GM06990 (cell line): ENCODE results near the gene EVA1B.

Experiments used
- DNase-seq: peaks from one replicate; pipeline ENCODE4 v3.0.0-alpha.2; 2011; ENCODE audit not compliant: insufficient read length; ENCODE audit errors: extremely low read depth
- H3K27me3 ChIP-seq: replicated peaks from 2 replicates; pipeline ENCODE4 v1.6.0; 2011; ENCODE audit warnings: low read length; ENCODE audit not compliant: control insufficient read depth, insufficient read depth
- H3K36me3 ChIP-seq: 2 replicates; pipeline ENCODE4 v1.5.1; 2011; ENCODE audit warnings: low read length; ENCODE audit not compliant: control insufficient read depth, insufficient read depth
- H3K4me3 ChIP-seq: replicated peaks from 2 replicates; pipeline ENCODE4 v1.5.1; 2011; ENCODE audit warnings: low read depth, mild to moderate bottlenecking, control low read depth, low read length
- CTCF ChIP-seq: IDR thresholded peaks from 2 replicates; pipeline ENCODE4 v1.5.1; 2011; ENCODE audit warnings: low read length, control low read depth, mild to moderate bottlenecking, inconsistent platforms; ENCODE audit not compliant: insufficient read depth, poor library complexity, severe bottlenecking

EVA1B gene

GRCh38 chr1:36350659-36351226 lies 27.3 kb upstream of the EVA1B start:
- DNase-seq = no peak
- Histone ChIP-seq H3K4me3 (no peak overlapping the region), H3K36me3 (peaks cover 49% of the 10 kb centered on the region), H3K27me3 (no peaks in the 10 kb centered on the region)
- TF ChIP-seq CTCF = no peak

GRCh38 chr1:36349839-36350238 lies 26.4 kb upstream of the EVA1B start:
- H3K36me3 ChIP-seq = peaks cover 47% of the 10 kb centered on the region
- TF ChIP-seq CTCF = no peak

GRCh38 chr1:36349241-36349671 lies 25.8 kb upstream of the EVA1B start:
- H3K27me3 ChIP-seq = no peaks in the 10 kb centered on the region
- peaks cover 43% of the 10 kb centered on the region for H3K36me3 ChIP-seq
- TF ChIP-seq CTCF = no peak
- peak; percentile 71 for DNase-seq
- no peak overlapping the region for H3K4me3 ChIP-seq

More at GRCh38 chr1:36349839-36350238, 26.4 kb upstream of the EVA1B start:
- Histone ChIP-seq H3K4me3 (no peak overlapping the region), H3K27me3 (no peaks in the 10 kb centered on the region)
- DNase-seq = no peak

GRCh38 chr1:36346741-36347370 lies 23.4 kb upstream of the EVA1B start:
- no peak for DNase-seq
- no peak overlapping the region for H3K4me3 ChIP-seq
- no peaks in the 10 kb centered on the region for H3K27me3 ChIP-seq
- H3K36me3 ChIP-seq = peaks cover 41% of the 10 kb centered on the region
- no peak for TF ChIP-seq CTCF

GRCh38 chr1:36345353-36345752 lies 21.9 kb upstream of the EVA1B start:
- no peaks in the 10 kb centered on the region for H3K27me3 ChIP-seq
- peaks cover 39% of the 10 kb centered on the region for H3K36me3 ChIP-seq
- DNase-seq = no peak
- no peak for TF ChIP-seq CTCF
- no peak overlapping the region for H3K4me3 ChIP-seq

GRCh38 chr1:36344395-36344680 lies 20.9 kb upstream of the EVA1B start:
- DNase-seq = no peak
- Histone ChIP-seq H3K27me3 (no peaks in the 10 kb centered on the region), H3K36me3 (peaks cover 40% of the 10 kb centered on the region), H3K4me3 (no peak overlapping the region)
- no peak for TF ChIP-seq CTCF
